ENCODE measurements around the gene MUC2. TPM values are rescaled to one million over a fixed set of nuclear protein-coding genes. Genes with fewer than 3 reads are reported as not detected.

Gene MUC2
- total RNA-seq, 1 donor from 2014 or later: not detected

DNA sequence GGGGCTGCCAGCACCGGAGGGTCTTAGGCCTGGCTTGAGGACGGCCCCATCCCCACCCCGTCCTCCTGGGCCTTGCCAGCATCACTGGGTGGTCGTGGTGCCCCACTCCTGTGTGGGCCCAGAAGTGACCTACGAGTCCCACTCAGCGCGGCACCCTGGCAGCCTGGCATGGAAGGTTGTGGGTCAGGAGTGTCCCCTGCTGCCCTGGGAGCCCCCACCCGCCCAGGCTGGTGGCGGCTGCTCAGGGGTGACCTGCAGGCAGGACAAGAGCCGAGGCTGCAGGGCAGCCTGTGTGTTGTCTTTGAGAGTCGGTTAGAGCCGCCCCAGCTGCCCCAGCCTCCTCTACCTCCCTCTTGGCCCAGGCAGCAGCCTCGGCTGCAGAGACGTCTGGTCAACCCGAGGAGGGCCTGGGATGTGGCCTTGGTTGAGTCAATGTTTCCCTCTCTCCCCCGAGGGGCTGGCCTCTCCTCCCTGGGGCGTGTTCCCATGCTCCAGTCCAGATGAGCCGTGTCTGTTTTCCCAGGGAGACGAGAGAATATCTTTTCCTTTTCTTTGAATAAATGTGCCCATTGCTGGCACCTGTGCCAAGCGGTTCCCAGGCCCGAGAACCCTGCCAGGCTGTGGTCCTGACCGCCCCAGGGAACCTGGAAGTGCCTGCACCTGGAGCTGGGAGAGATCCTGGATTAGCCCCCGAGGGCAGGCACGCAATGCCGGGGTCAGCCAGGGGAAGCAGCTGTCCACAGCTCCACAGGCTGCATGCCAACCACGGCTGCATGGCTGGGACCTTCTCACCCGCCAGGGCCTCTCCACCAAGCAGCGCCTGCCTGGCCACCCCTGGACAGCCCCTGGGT is 47.4 kb downstream of the MUC2 start:
- H3K9me3 ChIP-seq (ENCODE audit: insufficient read depth, low read depth, low read length): no peaks in the 10 kb centered on the region
- no peak overlapping the region for H3K4me3 ChIP-seq (ENCODE audit: insufficient read depth, low read depth, low read length)
- Mint-ChIP-seq H3K27ac (ENCODE audit: unreplicated experiment) (no peak overlapping the region), H3K36me3 (ENCODE audit: low read depth, unreplicated experiment) (no peaks in the 10 kb centered on the region), H3K4me1 (ENCODE audit: low read depth, unreplicated experiment) (peaks cover 1% of the 10 kb centered on the region), H3K9me3 (ENCODE audit: unreplicated experiment) (peaks cover 8% of the 10 kb centered on the region), H3K4me3 (ENCODE audit: unreplicated experiment) (no peak overlapping the region), H3K27me3 (ENCODE audit: low read depth, unreplicated experiment) (peaks cover 54% of the 10 kb centered on the region)
- H3K4me2 ChIP-seq (ENCODE audit: low read length): no peak overlapping the region
- H4K20me1 ChIP-seq (ENCODE audit: insufficient read depth, low read length): no peaks in the 10 kb centered on the region
- no peaks in the 10 kb centered on the region for H3K27me3 ChIP-seq (ENCODE audit: insufficient read depth, low read length)
- no peaks in the 10 kb centered on the region for H3K4me1 ChIP-seq (ENCODE audit: insufficient read depth, low read length)
- no peak for TF ChIP-seq EZH2 (IDR thresholded peaks at IDR 0.05; ENCODE audit: insufficient read depth, low read length)
- TF ChIP-seq, protein P1, sequence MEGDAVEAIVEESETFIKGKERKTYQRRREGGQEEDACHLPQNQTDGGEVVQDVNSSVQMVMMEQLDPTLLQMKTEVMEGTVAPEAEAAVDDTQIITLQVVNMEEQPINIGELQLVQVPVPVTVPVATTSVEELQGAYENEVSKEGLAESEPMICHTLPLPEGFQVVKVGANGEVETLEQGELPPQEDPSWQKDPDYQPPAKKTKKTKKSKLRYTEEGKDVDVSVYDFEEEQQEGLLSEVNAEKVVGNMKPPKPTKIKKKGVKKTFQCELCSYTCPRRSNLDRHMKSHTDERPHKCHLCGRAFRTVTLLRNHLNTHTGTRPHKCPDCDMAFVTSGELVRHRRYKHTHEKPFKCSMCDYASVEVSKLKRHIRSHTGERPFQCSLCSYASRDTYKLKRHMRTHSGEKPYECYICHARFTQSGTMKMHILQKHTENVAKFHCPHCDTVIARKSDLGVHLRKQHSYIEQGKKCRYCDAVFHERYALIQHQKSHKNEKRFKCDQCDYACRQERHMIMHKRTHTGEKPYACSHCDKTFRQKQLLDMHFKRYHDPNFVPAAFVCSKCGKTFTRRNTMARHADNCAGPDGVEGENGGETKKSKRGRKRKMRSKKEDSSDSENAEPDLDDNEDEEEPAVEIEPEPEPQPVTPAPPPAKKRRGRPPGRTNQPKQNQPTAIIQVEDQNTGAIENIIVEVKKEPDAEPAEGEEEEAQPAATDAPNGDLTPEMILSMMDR (IDR thresholded peaks at IDR 0.05; ENCODE audit: insufficient read depth, low read depth, low read length): no peak
- DNase-seq (ENCODE audit: low read depth): no peak
- no peak overlapping the region for H3K9ac ChIP-seq (ENCODE audit: low read length)
- no peaks in the 10 kb centered on the region for H3K79me2 ChIP-seq (ENCODE audit: insufficient read depth, low read length)
- H3K27ac ChIP-seq (ENCODE audit: low read depth, low read length): no peak overlapping the region
- H2AFZ ChIP-seq (ENCODE audit: low read depth, low read length): no peak overlapping the region
- FAIRE-seq: no peak
- no peaks in the 10 kb centered on the region for H3K36me3 ChIP-seq (ENCODE audit: insufficient read depth, low read length)

DNA sequence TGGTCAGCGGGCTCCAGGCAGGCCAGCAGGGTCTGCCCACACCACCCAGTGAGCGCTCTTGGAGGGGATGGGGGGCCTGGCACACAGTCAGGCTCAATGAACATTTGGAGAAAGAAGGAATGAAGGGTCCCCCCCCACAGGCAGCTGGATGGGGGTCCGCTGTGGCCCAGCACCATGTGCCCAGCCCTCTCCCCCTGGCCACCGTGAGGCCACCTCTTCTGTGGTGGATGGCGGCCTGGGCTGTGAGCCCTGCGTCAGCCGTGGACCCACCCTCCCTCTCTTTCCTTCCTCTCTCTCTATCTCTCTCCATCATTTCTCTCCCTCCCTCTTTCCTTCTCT is 48.0 kb downstream of the MUC2 start:
- no peak overlapping the region for H3K4me3 Mint-ChIP-seq (ENCODE audit: unreplicated experiment)
- H3K27ac ChIP-seq (ENCODE audit: low read depth, low read length): no peak overlapping the region
- no peak overlapping the region for H3K4me3 ChIP-seq (ENCODE audit: insufficient read depth, low read depth, low read length)
- H3K79me2 ChIP-seq (ENCODE audit: insufficient read depth, low read length): no peaks in the 10 kb centered on the region
- no peak overlapping the region for H3K27ac Mint-ChIP-seq (ENCODE audit: unreplicated experiment)
- DNase-seq (ENCODE audit: low read depth): no peak
- H3K27me3 Mint-ChIP-seq (ENCODE audit: low read depth, unreplicated experiment): peaks cover 53% of the 10 kb centered on the region
- TF ChIP-seq, protein P1 (IDR thresholded peaks at IDR 0.05; ENCODE audit: insufficient read depth, low read depth, low read length): no peak
- no peak for TF ChIP-seq EZH2 (IDR thresholded peaks at IDR 0.05; ENCODE audit: insufficient read depth, low read length)
- no peaks in the 10 kb centered on the region for H4K20me1 ChIP-seq (ENCODE audit: insufficient read depth, low read length)
- H3K4me1 ChIP-seq (ENCODE audit: insufficient read depth, low read length): no peaks in the 10 kb centered on the region
- H3K36me3 Mint-ChIP-seq (ENCODE audit: low read depth, unreplicated experiment): no peaks in the 10 kb centered on the region
- peaks cover 1% of the 10 kb centered on the region for H3K4me1 Mint-ChIP-seq (ENCODE audit: low read depth, unreplicated experiment)
- H3K9me3 Mint-ChIP-seq (ENCODE audit: unreplicated experiment): peaks cover 8% of the 10 kb centered on the region
- no peaks in the 10 kb centered on the region for H3K9me3 ChIP-seq (ENCODE audit: insufficient read depth, low read depth, low read length)
- no peak overlapping the region for H2AFZ ChIP-seq (ENCODE audit: low read depth, low read length)
- H3K36me3 ChIP-seq (ENCODE audit: insufficient read depth, low read length): no peaks in the 10 kb centered on the region
- H3K4me2 ChIP-seq (ENCODE audit: low read length): no peak overlapping the region
- FAIRE-seq: no peak
- H3K27me3 ChIP-seq (ENCODE audit: insufficient read depth, low read length): no peaks in the 10 kb centered on the region
- H3K9ac ChIP-seq (ENCODE audit: low read length): no peak overlapping the region

DNA sequence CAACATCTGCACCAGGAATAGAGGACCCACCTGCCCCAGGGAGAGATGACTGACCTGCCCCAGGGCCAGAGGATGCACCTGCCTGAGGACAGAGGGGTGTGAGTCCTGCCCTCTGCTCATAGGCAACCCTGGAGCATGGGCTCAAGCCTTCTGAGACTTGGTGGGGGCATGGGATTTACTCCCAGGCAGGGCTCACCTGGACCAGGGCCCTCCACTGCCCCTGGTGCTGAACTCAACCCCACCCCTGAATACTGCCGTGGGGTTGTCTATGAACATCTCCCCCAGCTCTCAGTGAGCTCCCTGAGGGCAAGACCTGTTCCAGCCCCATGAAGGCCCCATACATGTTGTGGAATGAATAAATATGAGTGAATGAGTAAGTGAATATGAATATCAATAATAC is 49.3 kb downstream of the MUC2 start:
- Mint-ChIP-seq H3K27ac (ENCODE audit: unreplicated experiment) (no peak overlapping the region), H3K9me3 (ENCODE audit: unreplicated experiment) (peaks cover 5% of the 10 kb centered on the region), H3K27me3 (ENCODE audit: low read depth, unreplicated experiment) (peaks cover 47% of the 10 kb centered on the region), H3K36me3 (ENCODE audit: low read depth, unreplicated experiment) (no peaks in the 10 kb centered on the region), H3K4me1 (ENCODE audit: low read depth, unreplicated experiment) (peaks cover 1% of the 10 kb centered on the region), H3K4me3 (ENCODE audit: unreplicated experiment) (no peak overlapping the region)
- Histone ChIP-seq H3K36me3 (ENCODE audit: insufficient read depth, low read length) (no peaks in the 10 kb centered on the region), H3K4me3 (ENCODE audit: insufficient read depth, low read depth, low read length) (no peak overlapping the region), H3K9ac (ENCODE audit: low read length) (no peak overlapping the region), H4K20me1 (ENCODE audit: insufficient read depth, low read length) (no peaks in the 10 kb centered on the region), H3K4me1 (ENCODE audit: insufficient read depth, low read length) (no peaks in the 10 kb centered on the region), H3K79me2 (ENCODE audit: insufficient read depth, low read length) (no peaks in the 10 kb centered on the region), H3K27ac (ENCODE audit: low read depth, low read length) (no peak overlapping the region), H2AFZ (ENCODE audit: low read depth, low read length) (no peak overlapping the region), H3K9me3 (ENCODE audit: insufficient read depth, low read depth, low read length) (no peaks in the 10 kb centered on the region), H3K4me2 (ENCODE audit: low read length) (no peak overlapping the region), H3K27me3 (ENCODE audit: insufficient read depth, low read length) (no peaks in the 10 kb centered on the region)
- TF ChIP-seq, protein P1 (IDR thresholded peaks at IDR 0.05; ENCODE audit: insufficient read depth, low read depth, low read length): no peak
- TF ChIP-seq EZH2 (IDR thresholded peaks at IDR 0.05; ENCODE audit: insufficient read depth, low read length): no peak
- no peak for FAIRE-seq
- no peak for DNase-seq (ENCODE audit: low read depth)

All from astrocyte (in vitro differentiated cells and primary cell).